Raji (cell line): ENCODE measurements around the gene TLR4.

Experiments
- POLR2A ChIP-seq: IDR thresholded peaks from 2 replicates; pipeline ENCODE4 v1.6.1; 2011; ENCODE audit warnings: low read depth, low read length, control low read depth; ENCODE audit not compliant: insufficient read depth

The TLR4 gene

DNA sequence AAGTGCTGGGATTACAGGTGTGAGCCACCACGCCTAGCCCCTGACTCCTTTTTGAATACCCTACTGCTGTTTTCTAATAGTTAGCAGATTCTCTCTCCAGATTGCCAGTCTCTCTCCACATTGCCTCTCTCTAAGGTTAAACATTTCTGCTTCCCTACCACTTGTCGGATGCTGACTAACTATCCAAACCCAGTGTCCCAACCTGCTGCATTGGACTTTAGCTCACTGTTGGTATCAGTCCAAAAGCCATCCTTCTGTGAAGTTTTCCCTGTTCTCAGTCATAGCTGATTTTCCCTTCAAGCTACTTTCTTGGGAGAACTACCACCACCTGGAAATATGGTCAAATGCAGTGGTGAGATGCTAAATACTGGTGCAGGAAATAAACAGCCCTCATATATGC lies 48.7 kb downstream of the TLR4 start:
- TF ChIP-seq POLR2A, result no peak

DNA sequence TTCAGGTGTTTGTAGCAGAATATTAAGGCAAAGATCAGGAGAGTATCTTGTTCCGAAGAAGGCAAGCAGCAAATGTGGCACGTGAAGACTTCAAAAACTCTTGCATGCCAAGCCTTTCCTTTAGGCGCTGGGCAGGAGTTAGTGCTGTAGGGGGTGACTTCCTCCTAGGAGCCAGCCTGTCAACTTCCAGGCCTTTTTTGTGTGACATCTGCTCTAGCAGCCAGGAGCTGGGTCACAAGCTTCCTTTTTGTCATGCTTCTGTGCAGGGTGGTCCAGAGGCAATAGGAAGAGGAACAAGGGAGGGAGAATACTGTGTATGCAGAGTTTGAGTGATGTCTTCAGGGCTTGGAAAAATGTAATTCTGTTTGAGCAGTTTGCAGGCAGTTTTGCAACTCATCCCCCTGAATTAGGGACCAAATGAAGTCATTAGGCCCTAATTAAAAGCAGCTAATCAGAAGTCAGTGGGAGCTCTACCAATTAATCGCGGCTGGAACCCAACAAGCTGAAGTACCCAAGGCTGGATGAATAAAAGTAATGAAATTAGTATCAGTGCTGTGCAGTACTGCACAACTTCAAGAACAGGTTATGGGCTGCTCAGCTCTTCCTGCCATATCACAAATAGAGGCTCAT lies 53.5 kb downstream of the TLR4 start:
- TF ChIP-seq POLR2A, result no peak

DNA sequence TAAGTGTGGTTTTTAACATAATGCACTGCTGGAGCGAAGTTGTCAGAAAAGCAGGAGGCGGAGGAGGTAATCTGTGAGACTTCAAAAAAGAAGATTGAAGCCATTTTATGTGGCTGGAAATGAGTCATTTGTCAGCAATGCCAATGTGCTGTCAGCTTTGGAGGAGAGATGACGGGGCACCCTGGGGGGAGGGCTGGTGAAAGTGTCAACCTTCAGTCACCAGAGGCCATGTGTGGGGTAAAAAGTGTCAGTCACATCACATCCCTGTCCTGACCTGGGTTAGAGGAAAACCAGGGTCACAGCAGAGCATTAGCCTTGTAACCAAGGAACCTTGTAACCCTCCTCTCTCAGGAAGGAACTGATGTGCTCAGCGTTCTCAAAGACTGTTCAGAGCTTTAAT lies 59.1 kb downstream of the TLR4 start:
- TF ChIP-seq POLR2A, result no peak

DNA sequence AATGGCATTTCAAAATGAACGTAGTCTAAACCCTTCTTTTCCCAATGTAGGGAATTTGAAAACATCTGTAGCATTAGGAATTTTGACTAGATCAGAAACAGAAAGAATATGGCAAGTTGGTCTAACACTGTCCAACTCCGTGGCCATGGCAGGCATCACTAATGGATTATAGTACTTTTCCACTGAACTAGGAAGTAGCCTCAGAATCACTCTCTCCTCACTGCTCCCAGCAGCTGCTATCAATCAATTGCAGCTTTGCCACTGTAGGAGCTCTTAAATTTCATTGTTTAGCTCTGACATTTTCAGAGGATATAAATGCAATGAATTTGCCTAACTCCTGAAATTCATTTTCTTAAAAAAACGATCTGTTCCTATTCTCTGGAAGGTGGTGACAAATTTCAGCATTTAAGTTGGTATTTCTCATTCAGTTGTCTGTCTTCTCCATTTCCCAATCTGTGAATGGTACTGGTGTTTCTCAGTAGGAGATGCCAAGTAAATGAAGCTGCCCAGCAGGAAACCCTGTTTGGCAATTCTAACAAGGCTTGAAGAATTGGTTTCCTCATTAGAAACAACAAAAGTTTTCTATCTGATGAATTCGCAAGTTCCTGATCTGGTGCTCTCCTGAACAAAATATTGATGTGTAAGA lies 64.7 kb downstream of the TLR4 start:
- no peak for TF ChIP-seq POLR2A

DNA sequence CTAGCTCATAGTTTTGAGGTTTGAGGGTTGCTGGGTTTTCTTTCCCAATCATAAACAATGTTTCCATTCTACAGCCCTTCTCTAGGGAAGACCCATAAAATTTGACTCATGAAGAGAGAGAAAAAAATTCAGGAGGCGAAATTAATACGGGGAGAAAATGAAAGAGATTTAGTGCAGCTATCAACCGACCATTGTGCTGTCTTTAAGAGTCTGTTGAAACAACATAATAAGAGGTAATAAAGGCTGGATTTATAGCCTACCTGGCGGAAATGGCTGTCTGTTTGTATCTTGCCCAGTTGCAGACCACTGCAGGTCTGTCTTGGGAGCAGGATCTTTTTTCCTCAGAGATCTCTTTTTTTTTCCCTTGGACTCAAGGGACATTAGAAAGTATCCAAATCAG lies 66.9 kb downstream of the TLR4 start:
- no peak for TF ChIP-seq POLR2A

DNA sequence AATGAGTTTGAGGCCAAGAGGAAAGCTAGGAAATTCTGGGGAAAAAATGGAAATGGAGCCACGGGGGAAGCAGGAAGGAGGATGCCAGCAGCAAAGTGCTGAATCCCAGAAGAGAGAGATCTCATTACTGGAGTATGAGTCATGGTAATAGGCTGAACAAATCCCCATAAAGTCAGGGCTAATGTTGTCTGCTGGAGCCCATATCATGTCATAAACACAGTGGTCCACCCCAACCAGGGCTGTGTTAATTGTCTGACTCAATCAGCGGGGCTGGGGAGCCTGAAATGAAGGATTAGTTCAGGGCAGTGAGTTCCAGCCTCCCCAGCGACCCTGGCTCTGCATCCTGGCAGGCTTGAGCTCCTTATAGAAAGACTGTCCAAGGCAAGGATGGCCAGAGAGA lies 68.8 kb downstream of the TLR4 start:
- TF ChIP-seq POLR2A, result no peak
